ENCODE measurements around the gene C16orf74. TPM values are rescaled to one million over a fixed set of nuclear protein-coding genes. Genes with fewer than 3 reads are reported as not detected.
A peak's percentile ranks its signal among the peaks of the same experiment; 100 is the strongest.

C16orf74 gene
- total and polyA plus RNA-seq, 2 donors (not counting 1 experiment from before 2014, with no cell fraction given) = 73.0 to 83.3 TPM

DNA sequence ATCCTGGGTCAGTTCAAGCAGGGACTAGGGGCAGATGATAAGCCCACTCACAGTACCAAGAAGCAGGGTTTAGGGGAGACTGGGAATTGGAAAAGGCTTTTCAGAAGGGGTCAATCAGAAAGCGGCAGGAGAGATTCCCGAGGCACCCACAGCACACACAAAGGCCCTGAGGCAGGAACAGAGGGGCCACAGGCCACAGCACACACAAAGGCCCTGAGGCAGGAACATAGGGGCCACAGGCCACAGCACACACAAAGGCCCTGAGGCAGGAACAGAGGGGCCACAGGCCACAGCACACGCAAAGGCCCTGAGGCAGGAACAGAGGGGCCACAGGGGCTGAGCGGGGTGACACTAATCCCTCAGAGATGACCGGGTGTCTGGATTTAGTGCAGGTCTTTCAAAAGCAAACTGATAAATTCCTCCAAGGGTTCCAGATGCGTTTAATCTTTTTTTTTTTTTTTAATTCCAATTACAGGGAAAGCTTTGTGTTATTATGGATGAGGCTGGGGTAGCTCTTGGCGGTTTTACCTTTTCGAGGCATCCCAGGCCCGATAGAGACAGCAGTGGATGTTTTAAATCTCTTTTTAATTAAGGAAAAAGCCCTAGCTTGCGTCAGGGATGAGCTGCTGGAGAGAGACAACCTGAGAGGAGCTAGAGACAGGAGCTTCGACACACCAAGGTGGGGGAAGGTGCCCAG, 31.1 kb downstream of the C16orf74 start:
- Histone ChIP-seq H4K20me1 (ENCODE audit: control insufficient read depth, insufficient read depth, low read length, poor library complexity, severe bottlenecking) (peaks cover 72% of the 10 kb centered on the region), H3K4me3 (ENCODE audit: control extremely low read depth in 1 of 5, extremely low read depth in 1 of 5, insufficient read depth in 1 of 5, low read depth in 2 of 5, low read length in 4 of 5) (no peak overlapping the region), H3K9me3 (ENCODE audit: control extremely low read depth in 1 of 3, control insufficient read depth in 2 of 3, insufficient read depth in 1 of 3, low read length in 2 of 3) (no peaks in the 10 kb centered on the region), H3K27me3 (replicated peaks in 1 of 4; ENCODE audit: control extremely low read depth in 1 of 4, control insufficient read depth in 3 of 4, insufficient read depth in 4 of 4, low read length in 3 of 4) (no peaks in the 10 kb centered on the region), H3K4me2 (replicated peaks; ENCODE audit: low read depth, low read length, poor library complexity, severe bottlenecking) (no peak overlapping the region), H3K4me1 (ENCODE audit: control insufficient read depth in 2 of 2, insufficient read depth in 2 of 2, low read length in 2 of 2) (peaks cover 7 to 34% of the 10 kb centered on the region in 2 donors), H3K27ac (ENCODE audit: low read length in 2 of 2) (no peak overlapping the region), H3K79me2 (ENCODE audit: control insufficient read depth, insufficient read depth, low read length) (peaks cover 53% of the 10 kb centered on the region), H2AFZ (ENCODE audit: insufficient read depth, low read depth, low read length, poor library complexity, severe bottlenecking) (no peak overlapping the region), H3K9ac (ENCODE audit: low read length) (no peak overlapping the region), H3K36me3 (replicated peaks in 1 of 2; ENCODE audit: control extremely low read depth in 1 of 2, control insufficient read depth in 1 of 2, extremely low read depth in 1 of 2, insufficient read depth in 2 of 2, low read length in 1 of 2) (peaks cover 3 to 12% of the 10 kb centered on the region in 2 experiments)
- intact Hi-C loops (cut with micrococcal nuclease) = no loop called here
- Mint-ChIP-seq H3K9me3 (ENCODE audit: insufficient read depth) (no peaks in the 10 kb centered on the region), H3K4me1 (peaks cover 27% of the 10 kb centered on the region), H3K4me3 (no peak overlapping the region), H3K27me3 (no peaks in the 10 kb centered on the region), H3K27ac (no peak overlapping the region)
- ATAC-seq (ENCODE audit: low read depth) (no peak), DNase-seq (no peak)
- TF ChIP-seq CTCF (IDR thresholded peaks at IDR 0.05) = no peak
- WGBS (ENCODE audit: insufficient coverage) = 89% methylated on average over 8 of the region's 11 CpGs
- ChIA-PET POLR2A (no interaction called here), CTCF (interaction anchor here (0.7 to 5.8 kb wide), 13 partner anchors 8 to 300 kb away, joined by 3 to 77 read pairs (median 4); partner anchors contain the start of gene C16orf74)

- CTCF ChIA-PET = interaction anchor here (0.7 to 5.8 kb wide), 16 partner anchors 13 to 850 kb away, joined by 3 to 77 read pairs (median 5); partner anchors contain the start of gene C16orf74
- Mint-ChIP-seq H3K4me1 (peaks cover 27% of the 10 kb centered on the region), H3K27me3 (no peaks in the 10 kb centered on the region), H3K4me3 (no peak overlapping the region), H3K27ac (no peak overlapping the region), H3K9me3 (ENCODE audit: insufficient read depth) (no peaks in the 10 kb centered on the region)
- WGBS (ENCODE audit: insufficient coverage) = 62% methylated on average over 11 of the region's 11 CpGs
- H3K9ac ChIP-seq (ENCODE audit: low read length) = no peak overlapping the region
- no peaks in the 10 kb centered on the region for H3K9me3 ChIP-seq (ENCODE audit: control extremely low read depth in 1 of 3, control insufficient read depth in 2 of 3, insufficient read depth in 1 of 3, low read length in 2 of 3)
- no peak for TF ChIP-seq CTCF (IDR thresholded peaks at IDR 0.05)
- no peak for TF ChIP-seq EZH2 (IDR thresholded peaks at IDR 0.05; ENCODE audit: borderline replicate concordance, insufficient read depth, low read depth, low read length, poor library complexity, severe bottlenecking)
- intact Hi-C loops (cut with micrococcal nuclease) = loop anchor here (1.0 kb wide), 3 partner anchors 41 to 59 kb away; no protein-coding TSS in a partner anchor
- H2AFZ ChIP-seq (ENCODE audit: insufficient read depth, low read depth, low read length, poor library complexity, severe bottlenecking) = no peak overlapping the region
- DNase-seq (peak; percentile 53), ATAC-seq (ENCODE audit: low read depth) (no peak)
- no peaks in the 10 kb centered on the region for H3K27me3 ChIP-seq (replicated peaks in 1 of 4; ENCODE audit: control extremely low read depth in 1 of 4, control insufficient read depth in 3 of 4, insufficient read depth in 4 of 4, low read length in 3 of 4)
- no peak overlapping the region for H3K27ac ChIP-seq (ENCODE audit: low read length in 2 of 2)
- POLR2A ChIA-PET = no interaction called here
- H4K20me1 ChIP-seq (ENCODE audit: control insufficient read depth, insufficient read depth, low read length, poor library complexity, severe bottlenecking) = peaks cover 68% of the 10 kb centered on the region
- H3K79me2 ChIP-seq (ENCODE audit: control insufficient read depth, insufficient read depth, low read length) = peaks cover 46% of the 10 kb centered on the region
- peaks cover 7 to 34% of the 10 kb centered on the region in 2 donors for H3K4me1 ChIP-seq (ENCODE audit: control insufficient read depth in 2 of 2, insufficient read depth in 2 of 2, low read length in 2 of 2)
- H3K4me3 ChIP-seq (ENCODE audit: control extremely low read depth in 1 of 5, extremely low read depth in 1 of 5, insufficient read depth in 1 of 5, low read depth in 2 of 5, low read length in 4 of 5) = no peak overlapping the region
- peaks cover 1 to 12% of the 10 kb centered on the region in 2 experiments for H3K36me3 ChIP-seq (replicated peaks in 1 of 2; ENCODE audit: control extremely low read depth in 1 of 2, control insufficient read depth in 1 of 2, extremely low read depth in 1 of 2, insufficient read depth in 2 of 2, low read length in 1 of 2)
- peak overlapping the region; percentile 32 for H3K4me2 ChIP-seq (replicated peaks; ENCODE audit: low read depth, low read length, poor library complexity, severe bottlenecking)
These were observed 32.2 kb downstream of the C16orf74 start for GRCh38 chr16:85718682-85719081.

All from B cell (primary cell).